RCC 7860 (cell line): ENCODE data around the gene SH3PXD2B.
A peak's percentile ranks its signal among the peaks of the same experiment; 100 is the strongest.
"Not testable (repeated sequence)": the region's sequence is repeated elsewhere in the genome, so short reads cannot be mapped to it uniquely, and the experiment has no call there.

ENCODE experiments used
- DNase-seq: peaks from one replicate; pipeline ENCODE4 v3.0.0-alpha.2; 2015; ENCODE audit warnings: low spot score
- FAIRE-seq: peaks from 2 replicates; lab custom pipeline; 2012; peaks lifted over from hg19 to GRCh38; lab: Jason Lieb, UNC

SH3PXD2B gene

GRCh38 chr5:172486451-172486850 is 32.1 kb upstream of the SH3PXD2B start:
- FAIRE-seq, result no peak

DNA sequence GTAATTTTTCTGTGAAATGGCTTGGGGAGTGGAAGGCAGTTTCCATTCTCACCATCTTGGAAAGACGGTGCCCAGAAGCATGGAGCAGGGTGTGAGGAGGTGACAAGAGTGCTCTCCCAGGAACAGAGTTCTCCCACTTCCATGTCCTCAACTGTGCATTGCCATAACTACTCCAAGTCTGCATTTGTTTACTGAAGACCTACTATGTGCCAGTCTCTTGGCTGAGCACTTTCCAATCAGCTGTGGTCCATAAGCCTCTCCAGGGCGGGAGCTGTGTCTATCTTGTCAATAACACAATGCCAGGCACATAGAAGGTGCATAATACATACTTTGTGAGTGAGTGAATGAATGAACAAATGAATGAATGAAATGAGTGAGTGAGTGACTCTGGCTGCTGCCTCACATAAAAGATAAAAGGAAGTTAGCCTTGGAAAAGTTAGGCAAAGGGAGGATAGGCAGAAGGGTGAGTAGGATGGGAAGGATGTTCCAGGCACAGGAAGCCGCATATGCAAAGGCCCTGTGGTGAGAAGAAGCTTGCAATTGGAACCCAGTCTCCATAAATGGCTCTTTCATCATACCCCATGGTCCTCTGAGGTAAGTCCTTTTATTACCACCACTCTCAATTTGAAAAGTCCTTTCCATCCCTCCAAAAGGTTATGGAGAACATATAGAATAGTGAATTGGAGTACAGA is 31.3 kb upstream of the SH3PXD2B start:
- FAIRE-seq, result no peak
- no peak for DNase-seq

More at GRCh38 chr5:172486451-172486850, 32.1 kb upstream of the SH3PXD2B start:
- DNase-seq, result no peak

- FAIRE-seq, result no peak
- no peak for DNase-seq
Measured at GRCh38 chr5:172484664-172485063, 30.3 kb upstream of the SH3PXD2B start.

GRCh38 chr5:172482156-172483020 is 28.1 kb upstream of the SH3PXD2B start:
- FAIRE-seq (no peak), DNase-seq (no peak)

GRCh38 chr5:172481011-172481800 is 26.9 kb upstream of the SH3PXD2B start:
- no peak for FAIRE-seq

DNA sequence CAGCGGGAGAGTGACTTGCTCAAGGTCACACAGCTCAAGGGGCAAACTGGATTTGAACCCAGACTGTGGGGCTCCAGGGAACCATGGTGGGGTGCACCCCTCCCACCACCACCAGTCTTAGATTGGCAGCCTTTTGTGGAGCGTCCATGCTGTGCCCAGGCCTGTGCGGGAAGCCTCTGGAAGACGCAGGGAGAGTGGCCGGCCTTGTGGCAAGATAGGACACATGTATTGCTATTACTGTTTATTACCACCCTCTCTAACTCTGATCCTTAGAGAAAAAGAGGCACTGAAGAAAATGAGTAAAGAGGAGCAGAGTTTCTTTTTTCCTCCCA is 25.4 kb upstream of the SH3PXD2B start:
- FAIRE-seq (no peak), DNase-seq (no peak)

More at GRCh38 chr5:172481011-172481800, 26.9 kb upstream of the SH3PXD2B start:
- DNase-seq, result no peak

DNA sequence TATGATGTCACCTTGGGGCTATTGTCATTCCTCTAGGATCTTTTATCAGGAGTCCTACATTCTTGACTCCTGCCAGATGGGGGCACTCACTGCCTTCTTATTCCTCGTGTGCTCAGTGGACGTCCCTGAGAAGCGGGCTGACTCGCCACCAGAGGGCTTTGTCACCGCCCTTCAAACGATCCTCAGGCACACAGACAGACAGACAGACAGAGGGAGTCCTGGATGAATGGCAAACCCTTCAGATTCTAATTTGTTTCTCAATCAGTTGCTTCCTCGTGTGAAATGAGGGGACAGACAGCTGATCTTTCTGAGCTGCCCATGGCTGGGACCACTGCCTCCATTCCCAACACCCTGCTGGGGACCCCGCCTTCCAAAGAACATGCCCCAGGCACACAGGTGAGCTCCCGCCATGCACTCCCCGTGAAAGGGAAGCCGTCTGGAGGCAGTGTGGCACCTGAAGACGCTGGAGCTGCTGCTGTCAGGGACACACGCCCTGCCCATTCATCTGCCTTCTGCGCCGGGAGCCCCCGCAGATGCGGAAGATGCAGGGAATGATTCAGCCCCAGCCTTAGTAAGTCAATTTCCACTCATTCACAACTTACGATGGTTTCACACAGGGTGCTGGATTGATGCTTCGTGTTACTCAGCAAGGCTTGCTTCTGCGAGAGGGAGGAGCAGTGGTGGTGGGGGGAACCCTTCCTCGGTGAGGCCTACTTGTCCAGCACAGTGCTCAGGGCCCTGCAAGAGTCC is 24.9 kb upstream of the SH3PXD2B start:
- FAIRE-seq (peak; percentile 81), DNase-seq (peak; percentile 84)

- DNase-seq, FAIRE-seq: not testable (repeated sequence)
Measured at GRCh38 chr5:172478695-172479033, 24.3 kb upstream of the SH3PXD2B start.

DNA sequence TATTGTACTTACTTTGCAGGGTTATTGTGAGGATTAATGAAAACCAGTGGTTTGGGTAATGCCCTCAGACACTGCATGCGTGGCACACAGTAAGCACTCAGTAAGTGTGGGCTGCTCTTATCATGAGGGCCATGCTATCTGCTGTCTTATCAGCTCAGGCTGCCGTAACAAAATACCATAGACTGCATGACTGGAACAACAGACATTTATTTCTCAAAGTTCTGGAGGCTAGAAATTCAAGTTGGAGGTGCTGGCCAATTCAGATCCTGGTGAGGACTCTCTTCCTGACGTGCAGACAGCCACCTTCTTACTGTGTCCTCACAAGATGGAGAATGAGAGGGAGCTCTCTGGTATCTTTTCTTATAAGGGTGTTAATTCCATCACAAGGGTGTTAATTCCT is 23.9 kb upstream of the SH3PXD2B start:
- DNase-seq (no peak), FAIRE-seq (no peak)

GRCh38 chr5:172477466-172477865 is 23.1 kb upstream of the SH3PXD2B start:
- no peak for FAIRE-seq
- DNase-seq, result no peak

DNA sequence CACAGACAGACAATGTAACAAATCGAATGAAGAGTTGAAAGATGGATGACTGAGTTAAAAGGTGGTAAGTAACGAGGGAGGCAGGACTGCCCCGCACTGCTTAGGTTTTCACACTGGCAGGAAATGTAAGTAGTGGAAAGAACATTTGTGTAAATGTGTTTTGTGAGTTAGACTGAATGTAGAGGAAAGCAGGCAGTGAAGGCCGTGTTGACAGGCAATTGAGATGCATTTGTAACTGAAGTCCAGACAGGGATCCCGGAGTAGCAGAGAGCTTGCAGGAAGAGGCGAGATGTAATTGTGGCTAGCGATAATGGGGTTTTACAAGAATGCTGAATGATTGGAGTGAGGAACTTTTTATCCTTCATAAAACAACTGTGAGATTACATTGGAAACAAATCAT is 20.0 kb upstream of the SH3PXD2B start:
- DNase-seq (no peak), FAIRE-seq (no peak)

- DNase-seq (no peak), FAIRE-seq (no peak)
Measured at GRCh38 chr5:172473427-172473826, 19.1 kb upstream of the SH3PXD2B start.

DNA sequence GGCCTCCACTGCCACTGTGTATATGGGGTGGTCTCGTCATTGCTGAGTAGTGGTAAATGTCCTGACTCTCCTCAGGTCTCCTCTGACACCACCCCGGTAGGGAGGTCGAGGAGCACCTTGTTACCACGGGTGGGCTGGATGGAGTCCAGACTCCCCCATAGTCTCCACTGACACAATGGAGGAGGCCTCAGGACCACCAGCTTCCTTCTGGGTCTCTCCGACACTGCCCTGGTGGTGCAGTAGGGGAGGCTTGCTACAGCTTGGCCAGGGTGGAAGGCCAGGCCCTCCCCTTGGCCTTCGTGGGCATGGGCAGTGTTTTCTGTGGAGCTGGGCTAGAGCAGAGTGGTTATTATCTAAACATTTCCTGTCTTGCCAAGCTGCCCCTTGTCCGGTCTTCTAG is 15.4 kb upstream of the SH3PXD2B start:
- DNase-seq, result no peak
- FAIRE-seq, result no peak

DNA sequence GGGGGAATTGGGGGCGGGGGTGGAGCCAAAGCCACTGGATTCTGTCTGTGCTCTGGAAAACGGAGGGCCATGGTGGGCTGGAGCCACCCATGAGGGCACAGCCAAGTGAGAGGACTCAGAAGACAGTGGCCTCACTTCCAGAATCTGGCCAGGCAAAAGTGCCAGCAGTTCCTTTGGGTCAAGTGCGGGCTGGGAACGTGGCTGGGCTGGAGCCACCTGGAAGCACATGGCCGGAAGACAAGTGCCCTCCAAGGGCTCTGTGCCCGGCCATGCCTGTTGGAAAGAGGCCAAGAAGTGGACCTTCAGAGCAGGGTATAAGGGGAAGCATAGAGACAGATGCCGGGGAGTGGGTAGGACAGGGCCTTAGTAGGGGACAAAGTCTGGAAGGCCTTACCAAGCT is 11.7 kb upstream of the SH3PXD2B start:
- DNase-seq (no peak), FAIRE-seq (no peak)

DNA sequence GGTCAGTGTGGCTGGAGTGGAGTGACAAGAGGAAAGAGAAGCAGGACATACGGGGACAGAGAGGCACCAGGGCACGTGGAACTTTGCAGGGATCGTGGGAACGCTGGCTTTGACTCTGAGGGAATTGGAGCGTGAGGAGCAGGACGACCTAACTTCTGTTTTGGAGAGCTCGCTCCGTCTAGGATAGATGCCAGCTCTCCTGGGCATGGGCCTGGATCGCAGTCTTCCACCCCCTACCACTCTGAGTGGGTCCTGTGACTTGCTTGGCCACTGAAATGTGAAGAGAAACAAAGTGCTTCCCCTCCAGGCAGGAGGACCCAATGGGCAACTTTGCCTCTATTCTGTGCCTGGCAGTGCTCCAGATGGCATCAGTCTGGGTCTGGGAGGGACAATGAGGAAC is 8.7 kb upstream of the SH3PXD2B start:
- DNase-seq, result no peak
- no peak for FAIRE-seq

DNA sequence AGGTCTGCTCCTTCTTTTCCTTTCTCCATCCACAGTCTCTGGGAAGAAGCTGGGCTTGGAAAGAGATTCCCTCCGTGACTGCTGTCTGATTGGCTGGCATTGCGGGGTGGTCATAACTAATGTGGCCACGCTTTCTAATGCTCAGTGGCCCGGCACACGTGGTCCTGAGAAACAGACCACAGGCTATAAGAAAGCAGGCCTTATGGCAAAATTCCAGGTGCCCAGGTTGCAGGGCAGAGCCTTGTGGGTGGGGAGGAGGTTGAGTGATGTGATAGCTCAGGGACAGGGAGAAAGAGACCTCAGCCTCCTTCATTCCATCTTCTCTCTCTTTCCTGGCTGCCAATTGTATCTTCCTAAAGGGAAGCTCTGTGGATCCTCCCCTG is 5.4 kb upstream of the SH3PXD2B start:
- DNase-seq (no peak), FAIRE-seq (no peak)

DNA sequence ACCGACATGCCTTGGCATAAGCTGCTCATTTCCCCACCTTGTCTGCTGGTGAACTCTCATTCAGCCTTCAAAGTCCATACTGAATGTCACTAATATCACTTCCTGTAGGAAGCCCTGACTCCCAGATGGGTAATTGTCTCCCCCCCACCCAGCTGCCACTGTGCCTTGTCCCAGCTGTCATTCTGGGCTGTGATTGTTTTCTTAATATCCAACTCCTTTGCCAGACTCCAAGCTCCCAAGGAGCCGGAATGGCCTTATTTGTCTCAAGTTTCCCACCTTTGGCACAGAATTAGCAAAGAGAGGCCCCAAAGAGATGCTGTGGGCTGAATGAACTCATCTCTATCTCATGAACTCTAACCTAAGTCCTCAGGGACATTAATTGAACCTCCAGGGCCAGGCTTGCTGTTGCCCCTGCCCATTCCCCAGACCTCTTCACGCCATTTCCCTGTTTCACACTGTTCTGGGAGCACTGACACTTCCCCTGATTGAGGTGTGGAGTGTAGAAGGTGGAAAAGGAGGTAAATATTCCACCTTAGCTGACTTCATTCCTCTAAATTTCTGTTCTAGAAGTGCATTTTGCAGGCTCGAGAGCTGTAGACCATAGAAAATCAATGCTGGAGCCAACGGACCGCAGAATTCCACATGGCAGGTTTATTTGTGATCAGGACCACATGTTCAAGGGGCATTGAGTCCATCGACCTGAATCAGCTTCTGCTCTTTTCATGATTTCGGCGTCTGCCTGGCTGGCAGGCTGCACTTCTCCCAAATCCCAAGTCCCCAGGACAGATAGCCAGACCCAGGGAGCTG is 4.9 kb upstream of the SH3PXD2B start:
- DNase-seq (no peak), FAIRE-seq (no peak)

GRCh38 chr5:172456076-172456722 is 1.9 kb upstream of the SH3PXD2B start:
- DNase-seq (no peak), FAIRE-seq (no peak)

DNA sequence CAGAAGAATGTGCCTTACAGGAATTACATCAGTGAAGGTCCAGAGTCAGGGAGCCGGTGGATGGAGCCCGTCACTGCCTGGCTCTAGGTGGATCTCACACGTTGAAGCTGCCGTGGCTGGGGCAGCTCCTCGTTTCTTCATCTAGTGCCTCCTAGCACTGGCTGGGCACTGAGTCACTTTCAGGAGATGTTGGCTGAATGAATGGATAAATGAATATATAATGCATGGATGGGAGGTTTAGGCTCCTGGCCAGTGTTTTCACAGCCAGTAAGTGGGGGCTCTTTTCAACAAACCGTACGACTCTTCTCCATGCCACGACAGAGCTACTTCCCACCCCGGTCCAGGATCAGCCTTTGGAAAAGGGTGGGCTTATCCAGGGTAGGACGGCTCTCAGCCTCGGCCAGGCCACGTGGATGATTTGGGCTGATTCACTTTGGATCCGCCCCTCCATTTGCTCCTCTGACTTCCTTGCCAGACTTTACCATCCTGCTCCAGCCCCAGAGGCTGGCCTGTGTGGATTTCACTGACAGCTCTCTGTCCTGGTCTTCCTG is 1.3 kb upstream of the SH3PXD2B start:
- peak; percentile 27 for DNase-seq
- no peak for FAIRE-seq

DNA sequence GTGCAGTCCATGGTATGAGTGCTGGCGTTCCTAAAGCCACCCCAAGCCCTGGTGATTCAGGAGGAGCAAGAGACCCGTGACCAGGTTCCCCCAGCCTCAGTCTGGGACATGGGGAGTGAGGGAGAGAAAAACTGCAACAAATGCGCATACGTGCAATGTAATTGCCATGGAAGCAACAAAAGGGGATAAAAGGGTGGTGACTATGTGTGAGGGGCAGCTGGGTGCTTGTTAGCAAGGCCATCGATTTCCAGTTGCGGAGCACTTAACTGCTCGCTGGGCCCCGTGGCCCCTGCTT is 709 bp upstream of the SH3PXD2B start:
- DNase-seq, result no peak
- no peak for FAIRE-seq
